NCI-H226 (cell line): ENCODE measurements around the gene RAC3.

Source experiments
- DNase-seq: peaks from one replicate; pipeline ENCODE4 v3.0.0-alpha.2; 2015

The RAC3 gene

GRCh38 chr17:81999976-82000802, 31.3 kb upstream of the RAC3 start:
- no peak for DNase-seq

- DNase-seq, result no peak
These were observed 30.5 kb upstream of the RAC3 start for GRCh38 chr17:82000803-82001570.

GRCh38 chr17:82001571-82002056, 29.9 kb upstream of the RAC3 start:
- no peak for DNase-seq

GRCh38 chr17:82003411-82004381, 27.8 kb upstream of the RAC3 start:
- DNase-seq, result peak; percentile 99

GRCh38 chr17:82004517-82005455, 26.7 kb upstream of the RAC3 start:
- DNase-seq, result no peak

GRCh38 chr17:82005701-82006348, 25.7 kb upstream of the RAC3 start:
- no peak for DNase-seq

- DNase-seq, result peak; percentile 81
These were observed 24.8 kb upstream of the RAC3 start for GRCh38 chr17:82006468-82007227.

- DNase-seq, result no peak
These were observed 24.3 kb upstream of the RAC3 start for GRCh38 chr17:82007228-82007494.

- no peak for DNase-seq
These were observed 23.8 kb upstream of the RAC3 start for GRCh38 chr17:82007495-82008257.

GRCh38 chr17:82008258-82008940, 23.1 kb upstream of the RAC3 start:
- no peak for DNase-seq

GRCh38 chr17:82008941-82009405, 22.5 kb upstream of the RAC3 start:
- DNase-seq, result no peak

GRCh38 chr17:82009413-82009812, 22.1 kb upstream of the RAC3 start:
- DNase-seq, result no peak

GRCh38 chr17:82010575-82011525, 20.6 kb upstream of the RAC3 start:
- DNase-seq, result no peak

- DNase-seq, result no peak
These were observed 19.8 kb upstream of the RAC3 start for GRCh38 chr17:82011617-82012187.

GRCh38 chr17:82012261-82012639, 19.2 kb upstream of the RAC3 start:
- DNase-seq, result no peak

GRCh38 chr17:82012640-82013295, 18.7 kb upstream of the RAC3 start:
- no peak for DNase-seq

GRCh38 chr17:82013341-82013740, 18.1 kb upstream of the RAC3 start:
- no peak for DNase-seq
